ENCODE measurements around the gene ZNF280C.
"Not testable (repeated sequence)": the region's sequence is repeated elsewhere in the genome, so short reads cannot be mapped to it uniquely, and the experiment has no call there.

Gene ZNF280C

DNA sequence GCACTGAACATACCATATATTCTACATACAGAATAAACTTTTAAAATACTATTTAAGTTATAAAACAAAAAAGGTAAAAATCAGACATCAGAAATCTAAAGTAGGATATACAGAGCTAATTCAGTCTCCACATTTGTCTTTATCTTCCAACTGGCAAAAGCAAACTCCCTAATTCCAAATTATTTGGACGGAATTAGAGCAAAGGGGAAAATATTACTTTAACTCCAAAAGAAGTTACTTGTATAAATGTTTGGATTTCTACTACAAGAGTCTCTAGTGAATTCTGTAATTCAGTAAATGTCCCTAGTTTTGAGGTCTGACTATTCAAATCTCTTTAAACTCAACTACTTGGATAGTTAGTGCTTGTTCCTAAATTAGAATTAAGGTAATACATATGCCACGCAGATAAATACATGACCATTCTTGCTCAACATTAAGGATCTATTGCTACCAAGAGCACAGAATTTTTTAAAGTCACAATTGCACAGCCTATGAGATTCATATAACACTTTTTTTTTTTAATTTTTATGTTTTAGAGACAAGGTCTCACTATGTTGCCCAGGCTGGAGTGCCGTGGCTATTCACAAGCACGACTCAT, 7.3 kb downstream of the ZNF280C start:
- DNase-seq: no peak

DNA sequence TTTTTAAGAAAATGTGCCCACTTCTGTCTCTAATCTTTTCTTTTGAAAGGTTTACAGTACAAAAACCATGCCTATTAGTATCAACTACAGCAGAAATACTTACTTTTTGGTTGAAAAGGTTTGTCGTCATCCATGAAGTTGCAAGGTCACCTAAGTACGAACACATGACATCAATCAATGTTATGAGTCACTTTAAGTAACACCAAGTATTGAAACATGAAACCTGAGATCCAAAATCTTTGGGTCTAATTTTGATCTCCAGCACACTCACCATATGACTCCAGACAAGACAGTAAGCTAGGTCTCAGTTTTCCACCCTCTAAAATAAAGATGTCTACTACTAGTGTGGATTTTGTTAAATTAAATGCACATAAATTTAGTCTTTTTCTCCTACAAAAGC, 8.4 kb downstream of the ZNF280C start:
- no peak for DNase-seq

DNA sequence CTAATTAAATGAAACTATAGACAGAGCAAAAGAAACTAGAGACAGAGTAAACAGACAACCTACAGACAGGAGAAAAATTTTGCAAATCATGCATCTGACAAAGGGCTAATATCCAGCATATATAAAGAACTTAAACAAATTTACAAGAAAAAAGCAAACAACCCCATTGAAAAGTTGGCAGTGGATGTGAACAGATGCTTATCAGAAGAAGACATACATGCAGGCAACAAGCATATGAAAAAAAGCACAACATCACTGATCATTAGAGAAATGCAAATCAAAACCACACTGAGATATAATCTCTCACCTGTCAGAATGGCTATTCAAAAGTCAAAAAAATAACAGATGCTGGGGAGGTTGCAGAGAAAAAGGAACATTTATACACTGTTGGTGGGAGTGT, 14.8 kb downstream of the ZNF280C start:
- no peak for DNase-seq

DNA sequence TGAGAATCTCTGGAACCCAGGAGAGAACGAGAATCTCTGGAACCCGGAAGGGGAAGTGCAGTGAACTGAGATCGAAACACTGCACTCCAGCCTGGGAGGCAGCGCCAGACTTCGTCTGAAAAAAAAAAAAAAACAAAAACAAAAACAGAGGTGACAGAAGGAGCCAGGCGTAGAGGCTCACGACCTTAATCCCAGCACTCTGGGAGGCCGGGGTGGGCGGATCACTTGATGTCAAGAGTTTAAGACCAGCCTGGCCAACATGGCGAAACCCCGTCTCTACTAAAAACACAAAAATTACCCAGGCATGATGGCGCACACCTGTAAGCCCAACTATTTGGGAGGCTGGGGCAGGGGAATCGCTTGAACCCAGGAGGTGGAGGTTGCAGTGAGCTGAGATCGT, 17.0 kb downstream of the ZNF280C start:
- DNase-seq: no peak

DNA sequence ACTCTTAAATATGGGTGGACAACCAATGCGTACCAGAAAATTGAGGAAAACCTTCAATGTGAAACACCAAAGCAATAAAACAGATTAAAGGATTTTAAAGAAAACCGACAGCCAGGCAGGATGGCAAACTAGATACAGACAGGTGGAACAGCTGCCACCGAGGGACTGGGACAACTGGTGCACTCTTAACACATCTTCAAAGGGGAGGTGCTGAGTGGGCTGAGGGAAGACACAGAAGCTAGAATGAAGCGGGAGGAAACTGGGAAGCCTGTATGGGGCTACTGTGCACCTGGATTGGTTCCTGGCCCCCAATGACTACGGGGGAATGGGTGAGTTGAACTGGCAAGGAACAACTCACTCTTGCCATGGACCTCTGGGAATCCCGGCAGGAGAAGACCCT, 20.7 kb downstream of the ZNF280C start:
- DNase-seq: no peak

DNA sequence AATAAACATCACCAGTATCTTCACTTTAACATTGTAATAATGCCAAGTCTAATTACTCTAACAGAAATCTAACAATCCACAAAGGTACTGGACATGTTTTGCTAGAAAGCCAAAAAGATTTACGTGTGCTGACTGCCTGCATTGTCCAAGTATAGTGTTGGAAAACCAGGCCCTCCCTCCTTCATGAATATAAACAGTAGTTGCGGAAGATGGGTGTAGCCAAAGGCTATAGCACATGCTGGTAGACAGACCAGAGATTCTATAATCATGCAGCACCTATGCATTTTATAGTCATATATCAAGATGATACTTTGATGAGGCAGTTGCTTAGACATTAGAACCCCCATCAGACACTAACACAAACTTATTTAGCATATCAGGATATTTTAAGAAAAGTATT, 22.6 kb downstream of the ZNF280C start:
- no peak for DNase-seq

DNA sequence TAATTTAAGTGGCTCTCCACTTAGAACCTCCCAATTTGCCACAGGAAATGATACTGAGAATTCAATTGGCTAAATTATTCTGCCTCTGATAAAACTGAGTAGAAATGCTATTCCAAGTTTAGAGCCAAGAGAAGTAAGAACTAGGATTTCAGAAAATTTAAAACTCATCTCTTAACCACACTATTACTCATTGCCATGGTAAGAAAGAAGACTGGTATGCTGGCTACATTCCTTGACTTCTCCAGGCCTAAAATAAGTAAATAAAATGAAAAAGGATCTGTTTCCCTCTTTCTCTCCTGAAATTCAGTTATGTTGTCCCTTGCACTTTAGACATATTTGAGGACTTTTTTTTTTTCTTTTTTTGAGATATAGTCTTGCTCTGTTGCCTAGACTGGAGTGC, 23.3 kb downstream of the ZNF280C start:
- DNase-seq: no peak

DNA sequence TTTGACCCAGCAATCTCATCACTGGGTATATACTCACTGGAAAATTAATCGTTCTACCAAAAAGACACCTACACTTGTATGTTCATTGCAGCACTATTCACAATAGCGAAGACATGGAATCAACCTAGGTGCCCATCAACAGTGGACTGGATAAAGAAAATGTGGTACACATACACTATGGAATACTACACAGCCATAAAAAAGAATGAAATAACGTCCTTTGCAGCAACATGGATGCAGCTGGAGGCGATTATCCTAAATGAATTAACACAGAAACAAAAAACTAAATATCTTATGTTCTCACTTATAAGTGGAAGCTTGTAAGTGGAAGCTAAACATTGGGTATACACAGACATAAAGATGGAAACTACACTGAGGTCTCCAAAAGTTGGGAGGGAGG, 37.5 kb downstream of the ZNF280C start:
- DNase-seq: not testable (repeated sequence)

DNA sequence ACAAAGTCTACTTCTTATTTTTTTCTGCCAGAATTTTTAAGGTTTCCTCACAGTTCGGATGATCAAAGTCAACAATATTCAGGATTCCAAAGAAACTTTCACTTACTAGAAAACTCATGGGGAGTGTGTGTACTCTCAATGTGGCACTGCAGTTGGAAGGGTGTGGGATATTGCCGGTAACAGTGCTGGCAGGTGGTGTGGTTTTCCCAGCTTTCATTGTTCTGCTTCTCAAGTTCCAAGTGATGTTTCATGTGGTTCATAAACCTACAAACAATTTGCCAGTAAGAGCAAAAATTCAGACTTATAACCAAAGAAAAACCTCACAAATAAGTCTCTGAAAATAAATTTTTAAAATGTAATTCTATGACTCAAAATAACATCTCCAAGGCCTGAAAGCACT, 39.8 kb downstream of the ZNF280C start:
- DNase-seq: no peak

DNA sequence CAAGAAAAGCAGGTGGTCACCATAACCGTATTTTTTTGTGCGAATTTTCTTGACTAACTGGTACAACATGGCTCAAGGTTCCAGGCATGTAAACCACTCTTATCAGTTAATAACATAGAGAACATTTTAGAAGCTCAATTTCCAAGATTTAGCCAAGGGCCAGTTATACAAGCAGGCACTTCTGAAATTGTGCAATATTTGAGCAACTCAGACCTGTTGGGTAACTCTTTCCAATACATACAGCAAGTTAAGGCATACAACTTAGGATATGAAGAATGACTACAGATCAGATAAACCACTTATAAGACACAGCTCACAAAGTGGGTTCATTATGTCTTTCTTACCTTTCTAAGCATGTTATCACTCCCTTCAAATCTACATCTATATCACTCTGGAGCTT, 43.9 kb downstream of the ZNF280C start:
- no peak for DNase-seq

DNA sequence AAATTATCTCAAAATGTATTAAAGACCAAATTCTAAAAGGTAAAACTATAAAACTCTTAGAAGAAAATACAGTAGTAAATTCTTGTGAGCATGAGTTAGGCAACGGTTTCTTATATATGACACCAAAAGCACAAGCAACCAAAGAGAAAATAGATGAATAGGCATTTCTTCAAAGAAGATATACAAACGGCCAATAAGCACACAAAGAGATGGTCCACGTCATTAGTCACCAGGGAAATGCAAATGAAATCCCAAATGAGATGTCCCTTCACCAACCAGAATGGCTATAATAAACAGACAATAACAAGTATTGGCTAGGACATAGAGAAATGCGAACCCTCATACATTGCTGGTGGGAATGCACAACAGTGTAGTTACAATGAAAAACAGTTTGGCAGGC, 52.4 kb downstream of the ZNF280C start:
- DNase-seq: no peak

DNA sequence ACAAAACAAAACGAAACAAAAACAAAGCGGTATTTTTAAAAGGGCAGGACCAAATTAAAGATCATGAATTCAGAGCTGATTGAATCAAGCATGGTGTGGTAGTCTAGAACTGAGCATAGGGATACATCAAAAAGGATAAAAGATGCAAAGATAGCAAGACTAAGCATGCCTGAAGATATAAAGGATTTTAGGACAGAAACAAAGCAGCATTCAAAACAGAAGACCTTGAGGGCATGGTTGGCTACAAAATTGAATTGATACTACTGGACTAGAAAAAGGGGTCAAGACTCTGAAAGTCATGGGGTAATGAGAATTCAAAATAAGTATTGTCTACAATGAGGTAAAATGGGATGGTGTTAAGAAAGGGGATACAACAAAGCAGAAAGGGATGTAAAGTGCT, 55.3 kb downstream of the ZNF280C start:
- DNase-seq: no peak

DNA sequence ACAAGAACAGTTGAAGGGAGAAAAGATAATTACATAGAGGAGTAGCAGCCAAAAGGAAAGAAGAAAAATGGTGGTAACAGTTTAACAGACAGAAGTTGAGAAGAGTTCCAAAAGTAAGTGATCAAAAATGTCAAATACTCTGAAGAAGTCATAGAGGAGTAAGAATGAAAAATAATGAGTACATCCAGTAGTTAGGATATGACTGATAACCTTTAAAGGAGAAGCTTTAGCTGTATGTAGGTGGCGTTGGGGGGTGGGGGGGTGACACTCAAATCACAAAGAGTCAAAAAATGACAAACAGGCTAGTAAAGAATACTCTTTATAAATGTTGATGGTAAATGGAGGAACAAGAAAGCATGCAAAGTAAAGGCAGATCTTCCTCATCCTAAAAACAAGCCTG, 56.3 kb downstream of the ZNF280C start:
- DNase-seq: no peak

DNA sequence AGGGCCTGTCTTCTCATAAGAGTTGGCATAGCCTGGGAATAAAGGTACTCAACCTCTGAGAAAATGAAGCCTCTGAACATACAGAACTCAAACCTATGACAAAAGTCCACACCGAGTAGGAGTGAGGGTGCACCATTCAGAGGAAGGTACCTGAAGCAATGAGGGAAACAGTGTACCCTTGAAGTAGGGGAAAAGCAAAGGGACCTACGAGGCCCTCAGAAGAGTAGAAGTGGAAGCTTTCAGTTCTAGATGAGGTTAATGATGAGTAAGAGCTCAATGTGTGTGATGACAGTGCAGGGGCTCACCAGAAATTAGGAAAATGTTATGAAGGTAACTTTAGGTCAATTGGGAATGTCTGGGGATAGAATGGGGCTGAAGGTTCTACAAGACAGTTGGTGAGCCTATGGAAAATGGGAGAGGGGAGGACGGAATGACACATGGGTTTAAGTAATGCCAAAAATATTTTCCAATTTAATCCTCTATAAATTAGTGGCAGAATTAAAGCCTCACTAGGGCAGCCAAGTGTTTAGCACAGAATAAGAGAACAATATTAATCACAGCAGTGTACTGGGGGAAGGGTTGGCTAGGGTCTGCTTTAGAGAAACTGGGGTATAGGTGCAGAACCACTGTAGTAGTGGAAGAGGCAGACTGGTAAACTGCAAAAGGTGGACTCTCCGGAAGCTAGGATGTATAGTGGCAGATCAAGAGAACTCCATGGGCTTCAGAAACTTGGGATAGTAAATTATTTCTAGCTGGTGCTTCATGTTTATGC, 57.1 kb downstream of the ZNF280C start:
- no peak for DNase-seq

DNA sequence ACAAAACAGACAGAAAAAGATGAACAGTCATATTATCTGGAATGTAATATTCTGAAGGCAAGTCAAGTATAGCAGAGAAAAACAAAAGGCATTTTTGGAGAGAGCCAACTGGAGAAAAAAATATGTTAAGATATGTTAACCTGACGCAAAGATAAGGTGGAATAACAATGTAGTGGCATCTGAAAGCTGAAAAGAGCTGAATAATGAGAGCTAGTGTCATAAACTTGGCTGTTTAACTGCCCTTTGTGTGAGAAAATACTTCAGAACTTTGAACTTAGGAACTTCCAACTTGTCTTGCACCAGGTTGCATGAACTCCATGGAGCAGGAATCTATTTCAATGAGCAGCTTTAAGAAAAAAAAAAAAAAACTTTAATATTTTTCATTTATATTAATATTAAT, 64.1 kb downstream of the ZNF280C start:
- DNase-seq: no peak

DNA sequence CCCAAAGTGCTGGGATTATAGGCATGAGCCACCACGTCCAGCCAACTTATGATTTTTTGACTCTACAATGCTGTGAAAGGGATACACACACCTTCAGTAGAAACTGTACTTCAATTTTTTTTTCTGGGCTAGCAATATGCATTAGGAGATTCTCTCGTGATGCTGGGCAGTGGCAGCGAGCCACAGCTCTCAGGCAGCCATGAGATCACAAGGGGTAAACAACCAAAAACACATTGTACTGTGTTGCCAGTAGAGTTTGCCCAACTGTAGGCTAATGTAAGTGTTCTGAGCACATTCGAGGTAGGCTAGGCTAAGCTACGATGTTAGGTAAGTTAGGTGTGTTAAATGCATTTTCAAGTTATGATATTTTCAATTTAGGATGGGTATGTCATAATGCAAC, 71.2 kb downstream of the ZNF280C start:
- no peak for DNase-seq

DNA sequence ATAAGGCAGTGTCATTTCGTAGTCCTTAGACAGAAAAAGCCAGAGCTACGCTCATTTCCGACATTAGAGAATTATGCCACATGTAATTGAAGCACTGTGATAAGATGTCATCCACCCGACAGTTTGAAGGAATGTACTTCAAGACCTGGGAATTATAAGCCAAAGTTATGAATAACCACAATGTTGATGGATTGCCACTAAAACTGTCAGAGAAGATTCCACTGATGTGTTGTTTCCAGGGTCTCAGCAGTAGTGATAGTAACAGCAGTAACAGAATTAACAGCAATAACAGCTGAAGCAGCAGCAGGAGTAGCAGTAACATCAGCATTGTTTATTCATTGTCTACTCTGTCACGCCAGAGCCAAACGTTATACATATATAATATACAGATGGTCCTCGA, 72.2 kb downstream of the ZNF280C start:
- no peak for DNase-seq

DNA sequence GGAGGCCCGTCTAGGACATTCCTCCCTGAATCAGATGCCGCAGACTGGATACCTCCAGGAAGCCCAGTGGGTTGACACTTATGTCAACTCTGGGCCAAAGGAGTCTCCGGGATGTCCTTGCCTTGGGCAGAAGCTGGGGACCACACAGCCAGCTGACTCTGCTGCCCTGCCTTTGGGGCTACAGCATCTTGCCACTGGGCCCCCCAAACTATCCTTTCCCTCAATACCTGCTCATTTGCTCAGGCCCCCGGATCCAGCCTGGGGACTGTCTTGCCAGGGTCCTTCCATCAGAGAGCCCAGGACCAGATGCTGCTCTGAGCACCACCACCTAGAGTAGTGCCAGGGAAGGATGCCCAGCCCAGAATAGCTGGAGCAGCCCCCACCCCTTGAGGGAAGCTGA, 77.9 kb downstream of the ZNF280C start:
- DNase-seq: no peak

DNA sequence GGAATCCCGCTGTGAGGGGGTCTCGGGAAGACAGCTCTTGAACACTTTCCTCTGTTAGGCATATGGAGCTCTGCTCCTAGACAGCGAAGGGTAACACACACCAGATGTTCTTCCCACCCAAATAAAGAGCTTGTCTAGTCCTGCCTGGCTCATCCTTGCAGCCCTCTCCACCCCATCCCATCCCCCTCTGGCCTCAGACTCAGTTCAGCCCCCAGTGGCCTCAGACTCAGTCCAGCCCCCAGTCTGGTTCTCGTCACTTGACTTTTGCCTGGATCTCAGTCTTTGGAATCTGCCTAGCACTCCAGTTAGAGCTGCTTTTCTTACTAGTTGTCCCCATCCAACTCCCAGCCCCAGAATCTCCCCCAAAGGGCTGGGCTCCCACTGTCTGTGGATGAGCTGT, 82.0 kb downstream of the ZNF280C start:
- no peak for DNase-seq

DNA sequence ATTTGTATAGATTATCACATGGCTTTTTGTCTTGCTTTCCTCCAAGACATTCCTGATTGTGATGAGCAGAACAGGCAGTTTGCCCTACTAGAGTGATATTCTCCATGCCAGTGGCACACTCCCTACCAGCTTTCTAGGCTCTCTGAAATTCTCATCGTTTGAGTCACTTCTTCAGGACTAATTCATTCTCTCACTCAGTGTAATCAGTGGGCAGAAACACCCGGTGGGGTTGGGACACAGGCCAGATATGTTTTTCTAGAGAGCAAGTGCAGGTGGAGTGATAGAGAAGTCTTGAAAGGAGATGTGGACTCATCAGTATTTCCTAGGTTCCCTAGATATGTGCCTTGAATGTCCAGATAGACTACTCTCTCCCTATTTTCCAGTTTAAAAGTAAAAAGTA, 83.8 kb downstream of the ZNF280C start:
- no peak for DNase-seq

DNA sequence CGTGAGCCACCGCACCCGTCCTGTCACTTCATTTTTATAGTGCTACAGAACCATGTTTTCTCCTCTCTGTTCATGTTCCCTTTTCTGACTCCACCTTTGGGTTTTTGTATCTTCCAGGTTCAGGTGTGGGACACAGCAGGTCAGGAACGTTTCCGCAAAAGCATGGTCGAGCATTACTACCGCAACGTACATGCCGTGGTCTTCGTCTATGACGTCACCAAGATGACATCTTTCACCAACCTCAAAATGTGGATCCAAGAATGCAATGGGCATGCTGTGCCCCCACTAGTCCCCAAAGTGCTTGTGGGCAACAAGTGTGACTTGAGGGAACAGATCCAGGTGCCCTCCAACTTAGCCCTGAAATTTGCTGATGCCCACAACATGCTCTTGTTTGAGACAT, 84.5 kb downstream of the ZNF280C start:
- no peak for DNase-seq

DNA sequence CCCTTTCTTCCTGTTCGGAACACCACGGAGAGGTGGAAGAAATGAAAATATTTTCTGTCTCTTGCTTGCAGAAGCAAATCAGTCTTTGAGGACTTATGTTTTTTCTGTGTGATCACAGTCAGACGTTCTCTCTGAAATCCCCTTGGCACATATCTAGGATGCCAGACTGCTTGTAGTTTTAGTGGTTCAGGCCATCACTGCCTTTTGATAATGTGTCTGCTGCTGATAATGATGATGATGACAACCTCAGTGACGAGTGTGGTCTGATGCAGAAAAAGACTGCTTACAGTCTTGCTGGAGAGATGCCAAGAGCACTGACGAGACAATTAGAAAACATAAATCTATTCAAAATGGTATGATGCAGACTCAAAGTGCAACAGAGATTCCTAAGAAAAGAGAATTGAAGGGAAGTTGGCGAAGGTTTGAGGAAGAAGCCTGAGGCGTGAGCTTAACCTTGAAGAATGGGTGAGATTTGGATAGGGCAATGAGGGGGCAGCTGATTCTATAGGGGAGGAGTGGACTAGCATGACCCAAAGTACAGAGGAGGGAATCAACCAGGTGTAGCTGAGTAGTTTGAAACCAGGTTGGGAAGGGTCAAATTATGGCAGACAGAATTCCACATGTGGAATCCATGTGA, 89.0 kb downstream of the ZNF280C start:
- DNase-seq: no peak

DNA sequence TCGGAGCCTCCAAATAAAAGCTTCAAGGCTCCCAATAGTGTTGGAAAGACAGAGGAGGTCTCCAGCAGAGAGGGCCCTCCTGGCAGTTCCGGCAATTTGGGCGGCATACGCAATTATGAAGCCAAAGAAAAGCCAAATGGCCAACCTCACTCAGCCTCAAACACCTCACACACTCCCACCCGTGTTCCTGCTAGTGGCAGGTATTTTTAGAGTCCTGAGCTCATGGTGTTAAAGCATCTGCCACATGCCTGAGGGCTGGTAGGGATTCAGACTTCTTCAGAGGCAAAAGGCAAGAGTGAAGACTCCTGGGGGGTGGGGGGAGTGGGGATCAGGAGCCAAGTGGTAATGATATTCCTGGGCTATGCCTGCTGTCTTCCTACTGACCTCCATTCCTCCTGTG, 89.5 kb downstream of the ZNF280C start:
- DNase-seq: no peak

DNA sequence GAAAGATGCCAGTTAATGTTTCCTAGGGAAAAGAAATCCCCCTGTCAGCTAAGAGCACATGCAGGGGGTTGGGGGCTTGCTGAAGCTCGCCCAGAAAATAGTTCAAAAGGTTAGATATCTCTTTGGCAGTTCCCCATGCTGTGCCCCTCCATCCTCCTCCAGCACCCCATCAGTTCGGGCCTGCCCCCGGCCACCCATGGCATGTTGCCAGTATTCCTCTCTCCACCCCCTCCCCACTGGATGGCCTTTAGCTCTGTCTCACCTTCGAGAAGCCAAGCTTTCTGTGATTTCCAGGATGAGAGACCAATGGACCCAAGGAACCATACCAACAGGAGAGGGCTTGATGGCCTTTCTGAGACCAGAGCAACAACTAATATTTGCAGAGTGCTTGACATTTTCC, 91.8 kb downstream of the ZNF280C start:
- no peak for DNase-seq

DNA sequence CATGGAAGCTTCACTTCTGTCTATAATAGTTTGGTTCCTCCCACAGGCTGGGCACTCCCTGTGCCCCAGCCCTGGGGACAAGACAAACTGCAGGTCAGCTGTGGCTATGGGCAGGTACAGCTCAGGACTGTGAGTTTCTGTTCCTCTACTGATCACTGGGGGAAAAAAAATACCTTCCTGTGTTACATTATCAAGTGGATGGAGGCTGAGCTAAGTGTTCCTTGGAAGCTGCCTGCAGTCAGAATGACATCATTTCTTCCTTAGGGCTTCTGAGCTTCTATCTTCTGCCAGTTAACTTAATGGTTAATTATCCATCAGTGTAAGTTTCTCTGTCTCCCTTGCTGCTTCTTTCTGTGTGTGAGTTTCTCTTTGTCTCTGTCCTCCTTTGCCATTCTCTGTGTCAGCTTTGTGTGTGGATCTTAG, 92.3 kb downstream of the ZNF280C start:
- no peak for DNase-seq

Data from right forelimb (tissue), 1 donor.